Osteocyte (in vitro differentiated cells): Measurements from ENCODE around the gene TAF1B. TPM values are rescaled to one million over a fixed set of nuclear protein-coding genes. Genes with fewer than 3 reads are reported as not detected.
"Not testable (repeated sequence)": the region's sequence is repeated elsewhere in the genome, so short reads cannot be mapped to it uniquely, and the experiment has no call there.

Experiments used
- DNase-seq: peaks from one replicate; pipeline ENCODE4 v3.0.0; 2021; ENCODE audit warnings: mixed read lengths; ENCODE audit not compliant: unreplicated experiment; ENCODE audit errors: extremely low spot score
- H3K27ac Mint-ChIP-seq: one replicate; pipeline ENCODE4 v1.8.0; 2021; ENCODE audit warnings: mild to moderate bottlenecking, mixed read lengths; ENCODE audit not compliant: unreplicated experiment
- H3K27me3 Mint-ChIP-seq: one replicate; pipeline ENCODE4 v1.8.0; 2021; ENCODE audit warnings: mixed read lengths; ENCODE audit not compliant: unreplicated experiment
- H3K36me3 Mint-ChIP-seq: one replicate; pipeline ENCODE4 v1.8.0; 2021; ENCODE audit warnings: mixed read lengths; ENCODE audit not compliant: unreplicated experiment
- H3K4me1 Mint-ChIP-seq: one replicate; pipeline ENCODE4 v1.8.0; 2021; ENCODE audit warnings: mixed read lengths; ENCODE audit not compliant: unreplicated experiment
- H3K4me3 Mint-ChIP-seq: one replicate; pipeline ENCODE4 v1.8.0; 2021; ENCODE audit warnings: mild to moderate bottlenecking, moderate library complexity, mixed read lengths; ENCODE audit not compliant: unreplicated experiment
- H3K9me3 Mint-ChIP-seq: one replicate; pipeline ENCODE4 v1.8.0; 2021; ENCODE audit warnings: mixed read lengths; ENCODE audit not compliant: unreplicated experiment
- total RNA-seq: library from RNA; stranded (reverse); gene quantifications from 2 replicates; pipeline ENCODE4 v1.2.1, GENCODE V29; 2021
- TF ChIP-seq, protein P1 (sequence below): fragments of 200-600 bp; sonication (generic); IDR thresholded peaks from 2 replicates; pipeline ENCODE4 v1.5.0; 2021; ENCODE audit warnings: antibody characterized with exemption, mild to moderate bottlenecking, moderate library complexity

The TAF1B gene
- total RNA-seq, 1 donor from 2014 or later = 23.0 TPM

DNA sequence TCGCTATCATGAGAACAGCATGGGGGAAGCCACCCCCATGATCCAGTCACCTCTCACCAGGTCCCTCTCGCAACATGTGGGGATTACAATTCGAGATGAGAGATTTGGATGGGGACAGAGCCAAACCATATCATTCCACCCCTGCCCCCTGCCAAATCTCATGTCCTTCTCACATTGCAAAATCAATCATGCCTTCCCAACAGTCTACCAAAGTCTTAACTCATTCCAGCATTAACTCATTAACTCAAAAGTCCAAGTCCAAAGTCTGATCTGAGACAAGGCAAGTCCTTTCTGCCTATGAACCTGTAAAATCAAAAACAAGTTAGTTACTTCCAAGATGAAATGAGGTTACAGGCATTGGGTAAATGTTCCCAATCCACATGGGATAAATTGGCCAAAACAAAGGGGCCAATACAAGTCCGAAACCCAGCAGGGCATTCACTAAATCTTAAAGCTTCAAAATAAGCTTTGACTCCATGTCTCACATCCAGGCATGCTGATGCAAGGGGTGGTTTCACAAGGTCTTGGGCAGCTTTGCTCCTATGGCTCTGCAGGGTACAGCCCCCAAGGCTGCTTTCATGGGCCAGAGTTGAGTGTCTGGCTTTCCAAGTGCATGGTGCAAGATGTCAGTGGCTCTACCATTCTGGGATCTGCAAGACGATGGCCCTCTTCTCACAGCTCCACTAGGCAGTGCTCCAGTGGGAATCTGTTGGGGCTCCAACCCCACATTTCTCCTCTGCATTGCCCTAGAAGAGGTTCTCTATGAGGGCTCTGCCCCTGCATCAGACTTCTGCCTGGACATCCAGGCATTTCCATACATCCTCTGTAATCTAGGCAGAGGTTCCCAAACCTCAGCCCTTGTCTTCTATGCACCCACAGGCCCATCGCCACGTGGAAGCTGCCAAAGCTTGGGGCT is 14.8 kb downstream of the TAF1B start:
- H3K9me3 Mint-ChIP-seq = peaks cover 30% of the 10 kb centered on the region
- H3K36me3 Mint-ChIP-seq = peaks cover 73% of the 10 kb centered on the region
- no peak for DNase-seq
- TF ChIP-seq, protein P1, sequence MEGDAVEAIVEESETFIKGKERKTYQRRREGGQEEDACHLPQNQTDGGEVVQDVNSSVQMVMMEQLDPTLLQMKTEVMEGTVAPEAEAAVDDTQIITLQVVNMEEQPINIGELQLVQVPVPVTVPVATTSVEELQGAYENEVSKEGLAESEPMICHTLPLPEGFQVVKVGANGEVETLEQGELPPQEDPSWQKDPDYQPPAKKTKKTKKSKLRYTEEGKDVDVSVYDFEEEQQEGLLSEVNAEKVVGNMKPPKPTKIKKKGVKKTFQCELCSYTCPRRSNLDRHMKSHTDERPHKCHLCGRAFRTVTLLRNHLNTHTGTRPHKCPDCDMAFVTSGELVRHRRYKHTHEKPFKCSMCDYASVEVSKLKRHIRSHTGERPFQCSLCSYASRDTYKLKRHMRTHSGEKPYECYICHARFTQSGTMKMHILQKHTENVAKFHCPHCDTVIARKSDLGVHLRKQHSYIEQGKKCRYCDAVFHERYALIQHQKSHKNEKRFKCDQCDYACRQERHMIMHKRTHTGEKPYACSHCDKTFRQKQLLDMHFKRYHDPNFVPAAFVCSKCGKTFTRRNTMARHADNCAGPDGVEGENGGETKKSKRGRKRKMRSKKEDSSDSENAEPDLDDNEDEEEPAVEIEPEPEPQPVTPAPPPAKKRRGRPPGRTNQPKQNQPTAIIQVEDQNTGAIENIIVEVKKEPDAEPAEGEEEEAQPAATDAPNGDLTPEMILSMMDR = no peak
- H3K4me3 Mint-ChIP-seq = no peak overlapping the region
- no peaks in the 10 kb centered on the region for H3K27me3 Mint-ChIP-seq
- H3K4me1 Mint-ChIP-seq = no peaks in the 10 kb centered on the region
- H3K27ac Mint-ChIP-seq = no peak overlapping the region

- H3K9me3 Mint-ChIP-seq = peaks cover 34% of the 10 kb centered on the region
These were observed 15.4 kb downstream of the TAF1B start for GRCh38 chr2:9858730-9859068.

DNA sequence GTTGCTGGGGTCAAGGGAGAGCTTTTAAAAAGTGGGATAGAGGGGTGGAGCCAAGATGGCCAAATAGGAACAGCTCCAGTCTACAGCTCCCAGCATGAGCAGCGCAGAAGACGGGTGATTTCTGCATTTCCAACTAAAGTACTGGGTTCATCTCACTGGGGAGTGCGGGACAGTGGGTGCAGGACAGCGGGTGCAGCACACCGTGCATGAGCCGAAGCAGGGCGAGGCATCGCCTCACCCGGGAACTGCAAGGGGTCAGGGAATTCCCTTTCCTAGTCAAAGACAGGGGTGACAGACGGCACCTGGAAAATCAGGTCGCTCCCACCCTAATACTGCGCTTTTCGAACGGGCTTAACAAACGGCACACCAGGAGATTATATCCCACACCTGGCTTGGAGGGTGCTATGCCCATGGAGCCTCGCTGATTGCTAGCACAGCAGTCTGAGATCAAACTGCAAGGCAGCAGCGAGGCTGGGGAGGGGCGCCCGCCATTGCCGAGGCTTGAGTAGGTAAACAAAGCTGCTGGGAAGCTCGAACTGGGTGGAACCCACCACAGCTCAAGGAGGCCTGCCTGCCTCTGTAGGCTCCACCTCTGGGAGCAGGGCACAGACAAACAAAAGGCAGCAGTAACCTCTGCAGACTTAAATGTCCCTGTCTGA is 17.8 kb downstream of the TAF1B start:
- not testable (repeated sequence) for DNase-seq, H3K4me3 Mint-ChIP-seq, H3K4me1 Mint-ChIP-seq, H3K27ac Mint-ChIP-seq, H3K27me3 Mint-ChIP-seq
- peaks cover 40% of the 10 kb centered on the region for H3K9me3 Mint-ChIP-seq
- peaks cover 54% of the 10 kb centered on the region for H3K36me3 Mint-ChIP-seq

More at GRCh38 chr2:9858730-9859068, 15.4 kb downstream of the TAF1B start:
- no peak for DNase-seq
- TF ChIP-seq, protein P1 = no peak
- Mint-ChIP-seq H3K4me3 (no peak overlapping the region), H3K4me1 (no peaks in the 10 kb centered on the region), H3K27me3 (no peaks in the 10 kb centered on the region), H3K27ac (no peak overlapping the region), H3K36me3 (peaks cover 68% of the 10 kb centered on the region)

GRCh38 chr2:9867881-9868280 is 24.6 kb downstream of the TAF1B start:
- no peak overlapping the region for H3K4me3 Mint-ChIP-seq
- TF ChIP-seq, protein P1 = no peak
- peaks cover 10% of the 10 kb centered on the region for H3K9me3 Mint-ChIP-seq
- no peak for DNase-seq
- H3K27me3 Mint-ChIP-seq = no peaks in the 10 kb centered on the region
- H3K36me3 Mint-ChIP-seq = peaks cover 17% of the 10 kb centered on the region
- H3K4me1 Mint-ChIP-seq = no peaks in the 10 kb centered on the region
- H3K27ac Mint-ChIP-seq = no peak overlapping the region

- no peak for DNase-seq
- Mint-ChIP-seq H3K4me3 (no peak overlapping the region), H3K4me1 (no peaks in the 10 kb centered on the region), H3K27me3 (no peaks in the 10 kb centered on the region), H3K9me3 (no peaks in the 10 kb centered on the region), H3K27ac (no peak overlapping the region), H3K36me3 (peaks cover 39% of the 10 kb centered on the region)
- TF ChIP-seq, protein P1 = no peak
These were observed 30.1 kb downstream of the TAF1B start for GRCh38 chr2:9873337-9873736.
